ENCODE data around the gene APOBEC3C. TPM values are rescaled to one million over a fixed set of nuclear protein-coding genes. Genes with fewer than 3 reads are reported as not detected.
"Not testable (repeated sequence)": the region's sequence is repeated elsewhere in the genome, so short reads cannot be mapped to it uniquely, and the experiment has no call there.

APOBEC3C gene
- polyA plus RNA-seq, 4 donors, result 10.0 to 23.4 (median 11.2) TPM

- DNase-seq (ENCODE audit: low read depth in 4 of 4, low spot score in 3 of 4), result peak; percentile 66 to 89 (median 77)
Measured at GRCh38 chr22:38981992-38982927, 31.8 kb upstream of the APOBEC3C start, which contains the start of gene APOBEC3B. TSS of gene APOBEC3B (plus strand) at chr22:38982347. CDS start at chr22:38982454, 107 bp downstream.

GRCh38 chr22:38984224-38984623 is 29.8 kb upstream of the APOBEC3C start:
- no peak for DNase-seq (ENCODE audit: low read depth in 4 of 4, low spot score in 3 of 4)

- DNase-seq (ENCODE audit: low read depth in 4 of 4, low spot score in 3 of 4), result not testable (repeated sequence)
Measured at GRCh38 chr22:38984784-38985757, 29.0 kb upstream of the APOBEC3C start.

DNA sequence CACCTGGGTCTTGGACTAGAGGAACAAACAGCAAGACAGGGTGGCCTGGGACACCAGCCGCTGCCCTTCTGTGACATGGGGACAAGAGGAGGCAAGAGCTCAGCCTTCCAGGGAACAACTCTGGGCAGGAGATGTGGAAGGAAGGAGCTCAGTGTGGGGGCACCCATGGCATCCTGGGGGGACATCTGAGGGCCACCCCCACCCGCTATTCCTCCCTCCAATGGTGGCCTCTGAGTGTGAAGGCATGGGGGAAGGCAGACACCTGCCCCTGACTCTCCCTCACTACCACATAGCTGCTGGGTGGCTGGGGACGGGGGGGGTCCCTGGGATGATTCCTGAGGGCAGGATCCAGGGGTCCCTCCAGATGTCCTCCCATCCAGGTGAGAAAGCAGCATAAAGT is 27.4 kb upstream of the APOBEC3C start:
- DNase-seq (ENCODE audit: low read depth in 4 of 4, low spot score in 3 of 4), result no peak

DNA sequence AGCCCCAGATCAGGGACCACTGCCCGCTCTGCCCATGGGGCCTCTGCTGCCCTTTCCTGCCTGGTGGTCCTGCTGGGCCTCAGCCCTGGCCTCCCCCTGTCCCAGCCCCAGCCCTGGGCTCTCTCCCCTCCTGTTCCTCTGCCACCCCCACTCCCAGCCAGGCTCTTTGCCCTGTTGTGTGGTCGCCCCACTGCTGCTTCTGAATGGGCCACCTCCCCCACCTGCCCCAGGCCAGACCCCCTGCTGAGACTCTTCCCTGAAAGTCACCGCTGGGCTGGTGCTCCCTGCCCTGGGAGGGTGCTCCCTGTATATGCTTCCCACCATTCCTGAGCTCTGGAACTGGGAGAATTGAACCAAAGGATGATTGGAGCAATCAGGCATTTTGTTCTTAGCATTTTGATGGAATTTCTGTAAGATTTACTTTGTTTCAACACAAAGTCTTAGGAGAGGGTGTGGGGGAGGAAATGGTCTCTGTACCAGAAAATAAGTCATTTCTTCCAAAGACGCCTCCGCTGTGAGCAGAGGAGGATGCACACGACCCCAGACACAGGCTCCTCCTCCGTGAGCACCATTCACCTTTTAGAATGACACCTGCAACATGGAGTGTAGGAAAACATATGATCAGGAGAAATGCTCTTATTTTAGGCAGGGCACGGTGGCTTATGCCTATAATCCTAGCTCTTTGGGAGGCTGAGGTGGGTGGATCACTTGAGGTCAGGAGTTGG is 26.7 kb upstream of the APOBEC3C start:
- DNase-seq (ENCODE audit: low read depth in 4 of 4, low spot score in 3 of 4), result no peak

DNA sequence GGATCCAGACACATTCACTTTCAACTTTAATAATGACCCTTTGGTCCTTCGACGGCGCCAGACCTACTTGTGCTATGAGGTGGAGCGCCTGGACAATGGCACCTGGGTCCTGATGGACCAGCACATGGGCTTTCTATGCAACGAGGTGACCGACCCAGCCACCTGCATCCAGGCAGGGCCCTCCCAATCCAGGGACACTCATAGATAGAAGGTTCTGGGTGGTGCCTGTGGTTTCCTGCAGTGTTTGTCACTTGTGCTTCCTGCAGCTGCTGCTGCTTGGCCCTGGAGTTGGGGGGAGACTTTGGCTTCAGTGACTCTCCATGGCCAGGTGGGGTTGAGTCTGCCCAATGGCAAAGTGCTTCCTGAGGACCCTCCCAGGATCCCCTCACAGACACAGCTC is 24.6 kb upstream of the APOBEC3C start:
- no peak for DNase-seq (ENCODE audit: low read depth in 4 of 4, low spot score in 3 of 4)

- not testable (repeated sequence) for DNase-seq (ENCODE audit: low read depth in 4 of 4, low spot score in 3 of 4)
Measured at GRCh38 chr22:38992871-38993371, 21.1 kb upstream of the APOBEC3C start.

DNA sequence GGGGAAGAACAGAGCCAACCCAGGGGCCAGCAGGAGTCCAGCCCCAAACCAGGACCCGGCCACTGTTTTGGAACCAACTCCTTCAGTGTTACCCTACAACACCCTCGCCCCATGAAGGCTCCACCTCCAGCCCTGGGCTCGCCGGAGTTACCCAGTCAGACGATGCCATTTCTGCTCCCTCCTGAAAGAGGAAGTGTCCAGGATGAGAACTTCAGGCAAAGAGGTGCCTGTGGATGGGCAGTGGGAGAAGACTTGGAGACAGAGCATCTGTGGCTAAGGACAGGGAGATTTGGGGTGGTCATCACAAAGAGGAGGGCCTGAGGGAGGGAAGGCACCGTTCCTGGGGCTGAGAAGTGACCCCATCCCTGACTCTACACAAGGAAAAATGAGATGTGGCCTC is 18.0 kb upstream of the APOBEC3C start:
- no peak for DNase-seq (ENCODE audit: low read depth in 4 of 4, low spot score in 3 of 4)

DNA sequence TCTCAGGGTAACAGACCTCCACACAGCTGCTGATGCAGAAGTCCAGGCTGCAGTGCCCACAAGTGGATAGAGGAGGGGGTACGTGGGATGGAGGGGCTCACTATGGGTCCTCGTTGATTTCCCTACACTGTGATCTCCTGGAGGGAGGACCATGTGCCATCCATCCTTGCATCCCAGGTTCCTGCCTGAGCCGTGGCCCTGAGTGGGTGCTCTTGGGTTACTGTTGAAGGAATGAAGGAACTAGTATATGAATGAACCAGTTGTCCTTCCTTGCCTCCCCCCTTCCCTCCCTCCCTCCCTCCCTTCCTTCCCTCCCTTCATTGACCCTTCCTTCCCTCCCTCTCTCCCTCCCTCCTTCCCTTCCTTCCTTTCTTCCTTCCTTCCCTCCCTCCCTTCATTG is 16.5 kb upstream of the APOBEC3C start:
- no peak for DNase-seq (ENCODE audit: low read depth in 4 of 4, low spot score in 3 of 4)

- DNase-seq (ENCODE audit: low read depth in 4 of 4, low spot score in 3 of 4), result peak; percentile 50 to 65 (median 58)
Measured at GRCh38 chr22:39003165-39003638, 10.9 kb upstream of the APOBEC3C start.

DNA sequence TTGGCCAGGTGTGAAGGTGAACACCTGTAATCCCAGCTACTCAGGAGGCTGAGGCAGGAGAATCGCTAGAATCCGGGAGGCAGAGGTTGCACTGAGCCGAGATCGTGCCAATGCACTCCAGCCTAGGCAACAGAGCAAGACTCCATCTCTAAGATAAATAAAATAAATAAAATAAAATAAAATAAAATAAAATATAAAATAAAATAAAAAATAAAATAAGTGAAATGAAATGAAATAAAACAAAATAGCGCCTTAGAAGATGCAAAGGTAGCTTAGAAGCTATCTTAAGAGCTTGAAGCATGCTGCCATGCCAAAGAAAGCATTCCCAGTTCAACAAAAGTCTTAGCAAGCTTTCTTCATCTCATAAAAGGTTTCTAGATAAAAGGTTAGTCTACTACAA is 6.9 kb upstream of the APOBEC3C start:
- no peak for DNase-seq (ENCODE audit: low read depth in 4 of 4, low spot score in 3 of 4)

- DNase-seq (ENCODE audit: low read depth in 4 of 4, low spot score in 3 of 4), result not testable (repeated sequence)
Measured at GRCh38 chr22:39008271-39008850, 5.7 kb upstream of the APOBEC3C start.

DNA sequence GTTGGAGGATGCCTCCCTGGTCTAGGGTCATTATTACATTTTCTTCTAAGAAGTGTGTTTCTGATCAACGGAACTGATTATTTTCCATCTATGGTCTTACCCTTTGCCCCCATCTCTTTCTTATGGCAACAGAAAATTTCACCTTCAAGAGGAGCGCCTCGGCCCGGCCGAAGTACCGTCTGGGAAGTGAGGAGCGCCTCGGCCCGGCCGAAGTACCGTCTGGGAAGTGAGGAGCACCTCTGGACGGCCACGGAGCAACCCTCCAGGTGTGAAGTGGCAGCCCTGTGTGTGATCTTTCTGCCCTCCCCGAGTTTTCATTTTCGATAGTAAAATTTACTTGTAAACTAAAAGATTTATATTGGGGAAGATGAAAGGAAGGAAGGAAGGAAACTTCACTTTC is 3.1 kb upstream of the APOBEC3C start:
- DNase-seq (ENCODE audit: low read depth in 4 of 4, low spot score in 3 of 4), result no peak

GRCh38 chr22:39012533-39013511 is 1.2 kb upstream of the APOBEC3C start:
- no peak for DNase-seq (ENCODE audit: low read depth in 4 of 4, low spot score in 3 of 4)

- not testable (repeated sequence) for DNase-seq (ENCODE audit: low read depth in 4 of 4, low spot score in 3 of 4)
Measured at GRCh38 chr22:39013561-39013941, 506 bp upstream of the APOBEC3C start.

GRCh38 chr22:39014723-39015121 is 665 bp downstream of the APOBEC3C start:
- DNase-seq (ENCODE audit: low read depth in 4 of 4, low spot score in 3 of 4), result not testable (repeated sequence)

- no peak for DNase-seq (ENCODE audit: low read depth in 4 of 4, low spot score in 3 of 4)
Measured at GRCh38 chr22:39016592-39016991, 2.5 kb downstream of the APOBEC3C start.

DNA sequence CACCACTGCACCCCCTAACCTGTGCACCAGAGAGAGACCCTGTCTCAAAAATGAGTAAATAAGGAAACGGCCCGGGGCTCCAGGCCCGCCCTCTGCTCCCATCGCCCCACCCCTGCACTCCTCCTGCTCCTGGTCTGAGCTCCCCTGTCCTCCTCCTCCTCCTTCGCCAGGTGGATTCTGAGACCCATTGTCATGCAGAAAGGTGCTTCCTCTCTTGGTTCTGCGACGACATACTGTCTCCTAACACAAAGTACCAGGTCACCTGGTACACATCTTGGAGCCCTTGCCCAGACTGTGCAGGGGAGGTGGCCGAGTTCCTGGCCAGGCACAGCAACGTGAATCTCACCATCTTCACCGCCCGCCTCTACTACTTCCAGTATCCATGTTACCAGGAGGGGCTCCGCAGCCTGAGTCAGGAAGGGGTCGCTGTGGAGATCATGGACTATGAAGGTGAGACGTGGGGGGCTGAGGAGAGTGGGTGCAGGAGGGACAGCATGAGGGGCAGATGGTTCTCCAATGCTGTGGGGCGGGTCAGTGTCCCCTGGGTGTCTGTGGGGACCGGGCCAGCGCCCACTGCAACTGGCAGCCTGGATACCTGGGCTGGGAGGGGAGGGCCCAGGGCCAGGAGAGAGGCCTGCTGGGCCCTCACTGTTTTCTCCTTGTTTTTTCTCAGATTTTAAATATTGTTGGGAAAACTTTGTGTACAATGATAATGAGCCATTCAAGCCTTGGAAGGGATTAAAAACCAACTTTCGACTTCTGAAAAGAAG is 3.7 kb downstream of the APOBEC3C start:
- no peak for DNase-seq (ENCODE audit: low read depth in 4 of 4, low spot score in 3 of 4)
